IPS-18c (cell line): ENCODE results near the gene PTPN9.
"Not testable (repeated sequence)": the region's sequence is repeated elsewhere in the genome, so short reads cannot be mapped to it uniquely, and the experiment has no call there.

ENCODE experiments used
- H3K4me3 ChIP-seq: 2 replicates; pipeline ENCODE4 v1.7.0; 2013; ENCODE audit warnings: low read depth, mild to moderate bottlenecking, low read length, moderate library complexity; ENCODE audit not compliant: insufficient read depth
- H3K9me3 ChIP-seq: one replicate; pipeline ENCODE4 v1.6.1; 2013; ENCODE audit warnings: mild to moderate bottlenecking, low read length, moderate library complexity; ENCODE audit not compliant: control insufficient read depth, insufficient read depth

PTPN9 gene

DNA sequence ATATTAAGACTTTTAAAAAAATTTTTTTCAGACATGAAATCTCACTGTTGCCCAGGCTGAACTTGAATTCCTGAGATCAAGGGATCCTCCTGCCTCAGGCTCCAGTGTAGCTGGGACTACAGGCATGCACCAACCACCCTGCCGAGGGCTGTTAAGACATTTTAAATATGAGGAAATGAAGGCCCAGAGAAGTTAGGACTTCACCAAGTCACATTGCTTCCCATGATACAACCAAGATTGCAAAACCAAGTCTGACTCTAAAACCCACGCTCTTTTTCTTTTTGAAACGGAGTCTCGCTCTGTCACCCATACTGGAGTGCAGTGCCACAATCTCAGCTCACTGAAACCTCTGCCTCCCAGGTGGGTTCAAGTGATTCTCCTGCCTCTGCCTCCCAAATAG, 28.0 kb downstream of the PTPN9 start:
- Histone ChIP-seq H3K9me3 (peaks cover 5% of the 10 kb centered on the region), H3K4me3 (no peak overlapping the region)

GRCh38 chr15:75545064-75545463, 34.1 kb downstream of the PTPN9 start:
- Histone ChIP-seq H3K9me3 (no peaks in the 10 kb centered on the region), H3K4me3 (no peak overlapping the region)

DNA sequence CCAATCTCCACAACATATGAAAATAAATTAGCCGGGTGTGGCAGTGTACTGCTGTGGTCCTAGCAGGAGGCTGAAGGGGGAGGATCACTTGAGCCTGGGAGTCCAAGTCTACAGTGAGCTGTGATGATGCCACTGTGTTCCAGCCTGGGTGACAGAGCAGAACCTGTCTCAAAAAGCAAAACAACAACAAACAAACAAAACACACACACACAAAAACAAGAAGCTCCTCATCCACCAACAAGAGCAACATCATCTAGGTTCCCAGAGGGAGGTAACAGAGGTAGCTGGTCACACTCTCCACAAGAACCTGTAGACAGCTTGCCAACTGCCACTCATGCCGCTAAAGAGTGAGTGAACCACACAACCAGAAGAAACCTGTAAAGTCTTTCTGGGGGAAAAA, 34.8 kb downstream of the PTPN9 start:
- no peak overlapping the region for H3K4me3 ChIP-seq

GRCh38 chr15:75542949-75543545, 36.1 kb downstream of the PTPN9 start:
- not testable (repeated sequence) for H3K4me3 ChIP-seq, H3K9me3 ChIP-seq

More for the DNA sequence above, 34.8 kb downstream of the PTPN9 start:
- H3K9me3 ChIP-seq, result no peaks in the 10 kb centered on the region

- Histone ChIP-seq H3K9me3 (peaks cover 2% of the 10 kb centered on the region), H3K4me3 (no peak overlapping the region)
Observed at GRCh38 chr15:75542386-75542797, 36.7 kb downstream of the PTPN9 start.

- peaks cover 2% of the 10 kb centered on the region for H3K9me3 ChIP-seq
Observed at GRCh38 chr15:75538376-75538775, 40.7 kb downstream of the PTPN9 start.

GRCh38 chr15:75533945-75534344, 45.2 kb downstream of the PTPN9 start:
- Histone ChIP-seq H3K4me3 (no peak overlapping the region), H3K9me3 (peaks cover 2% of the 10 kb centered on the region)

More at GRCh38 chr15:75538376-75538775, 40.7 kb downstream of the PTPN9 start:
- H3K4me3 ChIP-seq, result no peak overlapping the region

GRCh38 chr15:75532413-75533250, 46.5 kb downstream of the PTPN9 start:
- Histone ChIP-seq H3K9me3 (no peaks in the 10 kb centered on the region), H3K4me3 (no peak overlapping the region)

- Histone ChIP-seq H3K4me3 (no peak overlapping the region), H3K9me3 (no peaks in the 10 kb centered on the region)
Observed at GRCh38 chr15:75531041-75531450, 48.1 kb downstream of the PTPN9 start.

GRCh38 chr15:75530169-75530568, 48.9 kb downstream of the PTPN9 start:
- Histone ChIP-seq H3K4me3 (no peak overlapping the region), H3K9me3 (no peaks in the 10 kb centered on the region)

DNA sequence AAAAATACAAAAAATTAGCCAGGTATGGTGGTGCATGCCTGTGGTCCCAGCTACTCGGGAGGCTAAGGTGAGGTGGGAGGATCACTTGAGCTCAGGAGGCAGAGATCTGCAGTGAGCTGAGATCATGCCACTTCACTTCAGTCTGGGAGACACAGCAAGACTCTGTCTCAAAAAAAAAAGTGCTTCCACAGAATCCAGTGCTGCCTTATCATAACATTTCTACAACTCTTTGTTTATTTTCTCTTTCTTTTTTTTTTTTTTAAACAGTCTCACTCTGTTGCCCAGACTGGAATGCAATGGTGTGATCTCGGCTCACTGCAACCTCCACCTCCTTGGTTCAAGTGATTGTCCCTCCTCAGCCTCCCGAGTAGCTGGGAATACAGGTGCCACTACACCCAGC, 53.4 kb downstream of the PTPN9 start:
- H3K9me3 ChIP-seq, H3K4me3 ChIP-seq: not testable (repeated sequence)

DNA sequence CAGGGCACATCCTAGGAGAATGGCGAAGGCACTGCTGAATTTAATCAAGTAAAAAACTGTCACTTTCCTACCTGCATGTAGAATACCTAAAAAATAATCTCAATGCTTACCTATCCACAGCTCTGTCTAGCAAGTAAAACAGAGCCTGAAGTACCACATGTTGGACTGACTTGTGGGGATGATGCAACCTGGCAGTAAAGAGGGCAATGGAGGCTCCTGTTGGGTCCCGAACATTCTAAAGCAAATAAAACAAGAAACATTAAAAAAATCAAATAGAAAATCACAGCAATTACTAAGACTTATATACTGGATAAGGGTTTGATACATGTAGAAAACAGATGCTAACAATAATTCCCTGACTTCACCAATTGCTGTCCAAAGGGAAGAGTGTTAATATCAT, 56.1 kb downstream of the PTPN9 start:
- H3K4me3 ChIP-seq, result no peak overlapping the region

GRCh38 chr15:75517233-75517632, 61.9 kb downstream of the PTPN9 start:
- no peak overlapping the region for H3K4me3 ChIP-seq

More for the DNA sequence above, 56.1 kb downstream of the PTPN9 start:
- no peaks in the 10 kb centered on the region for H3K9me3 ChIP-seq

GRCh38 chr15:75508840-75509532, 70.1 kb downstream of the PTPN9 start:
- Histone ChIP-seq H3K9me3 (peaks cover 2% of the 10 kb centered on the region), H3K4me3 (no peak overlapping the region)

More at GRCh38 chr15:75517233-75517632, 61.9 kb downstream of the PTPN9 start:
- H3K9me3 ChIP-seq, result no peaks in the 10 kb centered on the region

DNA sequence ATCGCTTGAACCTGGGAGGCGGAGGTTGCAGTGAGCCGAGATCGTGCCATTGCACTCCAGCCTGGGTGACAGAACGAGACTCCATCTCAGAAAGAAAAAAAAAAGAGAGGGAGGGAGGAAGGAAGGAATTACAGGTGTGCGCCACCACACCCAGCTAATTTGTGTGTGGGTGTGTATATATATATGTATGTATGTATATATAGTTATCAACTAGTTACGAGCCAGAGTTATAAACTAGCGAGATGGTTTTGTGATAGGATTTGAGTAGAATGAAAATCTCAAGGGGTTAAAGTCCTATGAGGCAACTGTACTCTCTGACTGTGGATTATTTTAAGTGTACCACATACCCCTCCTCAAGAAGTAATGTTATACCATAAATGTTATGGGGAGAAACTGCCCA, 76.8 kb downstream of the PTPN9 start:
- Histone ChIP-seq H3K9me3 (peaks cover 2% of the 10 kb centered on the region), H3K4me3 (no peak overlapping the region)

DNA sequence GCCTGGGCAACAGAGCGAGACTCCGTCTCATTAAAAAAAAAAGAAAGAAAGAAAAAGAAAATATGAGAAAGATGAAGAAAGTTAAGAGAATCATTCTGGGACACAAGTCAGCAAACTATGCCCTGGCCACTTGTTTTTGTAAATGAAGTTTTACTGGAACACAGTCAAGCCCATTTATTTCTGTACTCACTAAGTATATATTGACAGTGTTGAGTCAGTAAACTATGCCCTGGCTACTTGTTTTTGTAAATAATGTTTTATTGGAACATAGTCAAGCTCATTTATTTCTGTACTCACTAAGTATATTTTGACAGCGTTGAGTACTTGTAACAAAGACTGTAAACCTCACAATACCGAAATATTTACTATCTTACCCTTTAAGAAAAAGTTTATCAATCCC, 85.4 kb downstream of the PTPN9 start:
- H3K9me3 ChIP-seq, result peaks cover 3% of the 10 kb centered on the region
- H3K4me3 ChIP-seq, result no peak overlapping the region

GRCh38 chr15:75483961-75484360, 95.2 kb downstream of the PTPN9 start:
- H3K9me3 ChIP-seq, result peaks cover 3% of the 10 kb centered on the region

GRCh38 chr15:75483556-75483955, 95.6 kb downstream of the PTPN9 start:
- H3K9me3 ChIP-seq, H3K4me3 ChIP-seq: not testable (repeated sequence)

More at GRCh38 chr15:75483961-75484360, 95.2 kb downstream of the PTPN9 start:
- H3K4me3 ChIP-seq, result no peak overlapping the region
